Measurements from ENCODE around the gene JAZF1. TPM values are rescaled to one million over a fixed set of nuclear protein-coding genes. Genes with fewer than 3 reads are reported as not detected.

Gene JAZF1
- total and polyA plus RNA-seq, 9 of the 15 experiments (the other 6 are each of a cell fraction or from before 2014, with no cell fraction given): 0.04 to 0.64 (median 0.11) TPM; not detected in 3

DNA sequence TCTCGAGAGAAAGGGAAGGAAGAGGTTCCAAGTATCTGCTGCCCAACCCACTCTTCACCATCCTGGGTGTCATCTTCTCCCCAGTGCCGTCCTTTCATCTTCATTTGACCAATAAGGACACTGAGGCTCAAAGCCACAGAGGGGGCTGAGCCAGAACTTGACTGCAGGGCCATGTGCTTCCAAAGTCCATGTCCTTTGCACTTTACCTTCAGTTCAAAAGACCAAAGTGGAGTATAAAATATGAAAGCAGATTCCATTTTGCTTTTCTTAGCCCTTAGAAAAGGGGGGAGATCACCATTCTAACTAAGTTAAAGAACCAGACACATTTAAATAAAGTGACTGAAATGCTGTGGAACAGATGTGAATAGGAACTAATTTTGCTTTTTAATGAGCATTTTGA lies 56.2 kb downstream of the JAZF1 start (continued):
- no peak for TF ChIP-seq ZNF41 (CRISPR knock-in tag; conservative IDR thresholded peaks at IDR 0.05)
- no peak for TF ChIP-seq EWSR1 (IDR thresholded peaks at IDR 0.05; ENCODE audit: borderline replicate concordance, low read depth, partially characterized antibody)
- TF ChIP-seq ZFP30 (CRISPR knock-in tag; IDR thresholded peaks at IDR 0.05; ENCODE audit: borderline replicate concordance): no peak
- TF ChIP-seq TARDBP (IDR thresholded peaks at IDR 0.05): no peak
- TF ChIP-seq IFI16 (CRISPR knock-in tag; IDR thresholded peaks at IDR 0.05): no peak
- TF ChIP-seq ZFP1 (CRISPR knock-in tag; IDR thresholded peaks at IDR 0.05): no peak
- TF ChIP-seq HEY1 (CRISPR knock-in tag; IDR thresholded peaks at IDR 0.05; ENCODE audit: borderline replicate concordance): no peak

DNA sequence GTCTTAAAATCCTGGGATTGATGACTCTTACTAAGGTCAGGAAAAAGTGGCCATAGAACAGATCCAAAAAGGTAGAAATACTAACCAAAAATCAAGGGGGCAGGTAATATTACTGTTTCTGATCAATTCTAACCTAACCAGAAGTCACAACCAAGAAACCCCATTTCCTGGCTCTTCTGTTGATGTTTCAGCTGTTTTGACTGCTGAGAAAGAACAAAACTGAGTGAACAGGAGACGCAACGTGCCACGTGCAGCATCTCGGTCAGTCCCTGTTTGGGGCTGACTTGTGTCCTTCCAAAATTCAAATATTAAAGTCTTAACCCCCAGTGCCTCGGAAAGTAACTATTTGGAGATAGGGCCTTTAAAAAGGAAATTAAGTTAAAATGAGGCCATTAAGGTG lies 56.8 kb downstream of the JAZF1 start:
- intact Hi-C loops (cut with micrococcal nuclease): no loop called here
- CTCF ChIA-PET (ENCODE audit: low intra/inter-chr PET ratio): no interaction called here
- no peak for FAIRE-seq
- TF ChIP-seq, protein P1, sequence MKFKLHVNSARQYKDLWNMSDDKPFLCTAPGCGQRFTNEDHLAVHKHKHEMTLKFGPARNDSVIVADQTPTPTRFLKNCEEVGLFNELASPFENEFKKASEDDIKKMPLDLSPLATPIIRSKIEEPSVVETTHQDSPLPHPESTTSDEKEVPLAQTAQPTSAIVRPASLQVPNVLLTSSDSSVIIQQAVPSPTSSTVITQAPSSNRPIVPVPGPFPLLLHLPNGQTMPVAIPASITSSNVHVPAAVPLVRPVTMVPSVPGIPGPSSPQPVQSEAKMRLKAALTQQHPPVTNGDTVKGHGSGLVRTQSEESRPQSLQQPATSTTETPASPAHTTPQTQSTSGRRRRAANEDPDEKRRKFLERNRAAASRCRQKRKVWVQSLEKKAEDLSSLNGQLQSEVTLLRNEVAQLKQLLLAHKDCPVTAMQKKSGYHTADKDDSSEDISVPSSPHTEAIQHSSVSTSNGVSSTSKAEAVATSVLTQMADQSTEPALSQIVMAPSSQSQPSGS (CRISPR knock-in tag; IDR thresholded peaks at IDR 0.05): no peak
- TF ChIP-seq FOXM1 (IDR thresholded peaks at IDR 0.05; ENCODE audit: low read depth) (no peak), FOXM1 (CRISPR knock-in tag; IDR thresholded peaks at IDR 0.05; ENCODE audit: low read depth) (no peak), TOE1 (IDR thresholded peaks at IDR 0.05; ENCODE audit: borderline replicate concordance) (no peak), TOE1 (CRISPR knock-in tag; IDR thresholded peaks at IDR 0.05; ENCODE audit: borderline replicate concordance, low read depth) (no peak), FOS (IDR thresholded peaks at IDR 0.05; ENCODE audit: extremely low read depth, insufficient read length) (no peak), ZNF695 (CRISPR knock-in tag; IDR thresholded peaks at IDR 0.05) (no peak)
- TF ChIP-seq, protein P2, sequence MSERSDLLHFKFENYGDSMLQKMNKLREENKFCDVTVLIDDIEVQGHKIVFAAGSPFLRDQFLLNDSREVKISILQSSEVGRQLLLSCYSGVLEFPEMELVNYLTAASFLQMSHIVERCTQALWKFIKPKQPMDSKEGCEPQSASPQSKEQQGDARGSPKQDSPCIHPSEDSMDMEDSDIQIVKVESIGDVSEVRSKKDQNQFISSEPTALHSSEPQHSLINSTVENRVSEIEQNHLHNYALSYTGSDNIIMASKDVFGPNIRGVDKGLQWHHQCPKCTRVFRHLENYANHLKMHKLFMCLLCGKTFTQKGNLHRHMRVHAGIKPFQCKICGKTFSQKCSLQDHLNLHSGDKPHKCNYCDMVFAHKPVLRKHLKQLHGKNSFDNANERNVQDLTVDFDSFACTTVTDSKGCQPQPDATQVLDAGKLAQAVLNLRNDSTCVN (CRISPR knock-in tag; IDR thresholded peaks at IDR 0.05): no peak
- TF ChIP-seq, protein P3, sequence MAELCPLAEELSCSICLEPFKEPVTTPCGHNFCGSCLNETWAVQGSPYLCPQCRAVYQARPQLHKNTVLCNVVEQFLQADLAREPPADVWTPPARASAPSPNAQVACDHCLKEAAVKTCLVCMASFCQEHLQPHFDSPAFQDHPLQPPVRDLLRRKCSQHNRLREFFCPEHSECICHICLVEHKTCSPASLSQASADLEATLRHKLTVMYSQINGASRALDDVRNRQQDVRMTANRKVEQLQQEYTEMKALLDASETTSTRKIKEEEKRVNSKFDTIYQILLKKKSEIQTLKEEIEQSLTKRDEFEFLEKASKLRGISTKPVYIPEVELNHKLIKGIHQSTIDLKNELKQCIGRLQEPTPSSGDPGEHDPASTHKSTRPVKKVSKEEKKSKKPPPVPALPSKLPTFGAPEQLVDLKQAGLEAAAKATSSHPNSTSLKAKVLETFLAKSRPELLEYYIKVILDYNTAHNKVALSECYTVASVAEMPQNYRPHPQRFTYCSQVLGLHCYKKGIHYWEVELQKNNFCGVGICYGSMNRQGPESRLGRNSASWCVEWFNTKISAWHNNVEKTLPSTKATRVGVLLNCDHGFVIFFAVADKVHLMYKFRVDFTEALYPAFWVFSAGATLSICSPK (IDR thresholded peaks at IDR 0.05; ENCODE audit: borderline replicate concordance): no peak
- TF ChIP-seq, protein P4, sequence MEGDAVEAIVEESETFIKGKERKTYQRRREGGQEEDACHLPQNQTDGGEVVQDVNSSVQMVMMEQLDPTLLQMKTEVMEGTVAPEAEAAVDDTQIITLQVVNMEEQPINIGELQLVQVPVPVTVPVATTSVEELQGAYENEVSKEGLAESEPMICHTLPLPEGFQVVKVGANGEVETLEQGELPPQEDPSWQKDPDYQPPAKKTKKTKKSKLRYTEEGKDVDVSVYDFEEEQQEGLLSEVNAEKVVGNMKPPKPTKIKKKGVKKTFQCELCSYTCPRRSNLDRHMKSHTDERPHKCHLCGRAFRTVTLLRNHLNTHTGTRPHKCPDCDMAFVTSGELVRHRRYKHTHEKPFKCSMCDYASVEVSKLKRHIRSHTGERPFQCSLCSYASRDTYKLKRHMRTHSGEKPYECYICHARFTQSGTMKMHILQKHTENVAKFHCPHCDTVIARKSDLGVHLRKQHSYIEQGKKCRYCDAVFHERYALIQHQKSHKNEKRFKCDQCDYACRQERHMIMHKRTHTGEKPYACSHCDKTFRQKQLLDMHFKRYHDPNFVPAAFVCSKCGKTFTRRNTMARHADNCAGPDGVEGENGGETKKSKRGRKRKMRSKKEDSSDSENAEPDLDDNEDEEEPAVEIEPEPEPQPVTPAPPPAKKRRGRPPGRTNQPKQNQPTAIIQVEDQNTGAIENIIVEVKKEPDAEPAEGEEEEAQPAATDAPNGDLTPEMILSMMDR (IDR thresholded peaks at IDR 0.05 in 2 of 3, conservative IDR thresholded peaks at IDR 0.05 in 1 of 3; ENCODE audit: insufficient read depth in 2 of 3, low read depth in 1 of 3, low read length in 3 of 3): no peak

More for the DNA sequence above, 56.8 kb downstream of the JAZF1 start:
- no TSS peak for BruUV-seq (replicated peaks)
- POLR2A ChIA-PET: no interaction called here
- Histone ChIP-seq H3K27ac (ENCODE audit: extremely low read depth, low read depth, low read length) (no peak overlapping the region), H3K9me3 (replicated peaks; ENCODE audit: control insufficient read depth, insufficient read depth, low read depth, low read length) (no peaks in the 10 kb centered on the region), H3K79me2 (ENCODE audit: control insufficient read depth, insufficient read depth, low read length) (no peaks in the 10 kb centered on the region), H4K20me1 (replicated peaks; ENCODE audit: control insufficient read depth, insufficient read depth, low read length) (no peaks in the 10 kb centered on the region), H3K27me3 (ENCODE audit: control insufficient read depth in 2 of 2, insufficient read depth in 2 of 2, low read length in 2 of 2) (peaks cover 0 to 16% of the 10 kb centered on the region in 2 experiments; a peak in 2 of 5 replicates), H3K36me3 (ENCODE audit: control insufficient read depth, insufficient read depth, low read length) (no peaks in the 10 kb centered on the region), H2AFZ (ENCODE audit: low read depth, low read length) (no peak overlapping the region), H3K9ac (ENCODE audit: insufficient read depth in 1 of 2, low read depth in 2 of 2, low read length in 2 of 2) (no peak overlapping the region), H3K4me3 (no peak overlapping the region), H3K4me2 (ENCODE audit: insufficient read depth, low read length) (no peak overlapping the region), H3K4me1 (replicated peaks in 1 of 2; ENCODE audit: control insufficient read depth in 2 of 2, insufficient read depth in 2 of 2, low read length in 2 of 2) (peaks cover 0 to 7% of the 10 kb centered on the region in 2 experiments; a peak in 1 of 5 replicates), H3K9me1 (ENCODE audit: control insufficient read depth, insufficient read depth, low read length) (no peaks in the 10 kb centered on the region)
- in situ Hi-C loops (cut with MboI): no loop called here
- 9% methylated on average over 5 of the region's 5 CpGs for WGBS (ENCODE audit: insufficient coverage, low coverage, missing lambda C conversion rate)
- DNase-seq (ENCODE audit: extremely low read depth in 1 of 4, low spot score in 3 of 4) (no peak), ATAC-seq (no peak)

Data from K562 (cell line).